ENCODE data around the gene HSFX3. TPM values are rescaled to one million over a fixed set of nuclear protein-coding genes. Genes with fewer than 3 reads are reported as not detected.

The HSFX3 gene
- total and polyA plus RNA-seq, 2 of the 8 experiments (the other 6 are each of a cell fraction or from before 2014, with no cell fraction given): not detected

- no peaks in the 10 kb centered on the region for H3K9me3 ChIP-seq (ENCODE audit: insufficient read depth in 2 of 2, low read depth in 1 of 2, low read length in 1 of 2)
- H3K56ac ChIP-seq (replicated peaks; ENCODE audit: insufficient read length, low read depth, low read length): no peak overlapping the region
- no peak overlapping the region for H2AFZ ChIP-seq (ENCODE audit: low read length)
- no peaks in the 10 kb centered on the region for H3K36me3 ChIP-seq (ENCODE audit: control insufficient read depth in 2 of 4, insufficient read depth in 4 of 4, low read length in 3 of 4)
- peaks cover 0 to 3% (median 1%) of the 10 kb centered on the region in 4 experiments; a peak in 3 of 7 replicates for H3K4me1 ChIP-seq (replicated peaks in 1 of 4; ENCODE audit: control insufficient read depth in 3 of 4, insufficient read depth in 4 of 4, low read length in 3 of 4)
- no peak overlapping the region for H3K9ac ChIP-seq (replicated peaks in 1 of 4; ENCODE audit: extremely low read depth in 1 of 4, low read depth in 3 of 4, low read length in 3 of 4)
- no peak overlapping the region for H2BK20ac ChIP-seq (ENCODE audit: low read length)
- no peak overlapping the region for H3K14ac ChIP-seq (ENCODE audit: insufficient read length)
- no peak overlapping the region for H3K27ac ChIP-seq (ENCODE audit: low read depth, low read length)
- H2BK5ac ChIP-seq (ENCODE audit: low read depth, low read length): no peak overlapping the region
- H3K23me2 ChIP-seq (ENCODE audit: low read depth, low read length): no peaks in the 10 kb centered on the region
- H3K4me3 ChIP-seq (ENCODE audit: extremely low read depth in 1 of 4, insufficient read depth in 2 of 4, low read depth in 3 of 4, low read length in 4 of 4): no peak overlapping the region
- no peak overlapping the region for H4K8ac ChIP-seq (ENCODE audit: extremely low read depth, insufficient read depth, low read length)
- FAIRE-seq (no peak), DNase-seq (ENCODE audit: low read depth in 1 of 2, low spot score in 2 of 2) (no peak)
- H3K79me2 ChIP-seq (ENCODE audit: control insufficient read depth in 1 of 2, insufficient read depth in 2 of 2, low read length in 2 of 2): no peaks in the 10 kb centered on the region
- H4K91ac ChIP-seq (replicated peaks; ENCODE audit: insufficient read length, low read length): no peak overlapping the region
- WGBS, 2 experiments (ENCODE audit: extremely low coverage in 1 of 2, insufficient coverage in 1 of 2, insufficient read length in 1 of 2, insufficient replicate concordance in 2 of 2, low coverage in 1 of 2, low lambda C conversion rate in 2 of 2, missing lambda C conversion rate in 1 of 2): 92% methylated on average over 2 of the region's 2 CpGs; no CpG with 5 or more reads in 1 of the 2 experiments
- no peak overlapping the region for H3K23ac ChIP-seq (ENCODE audit: insufficient read length)
- CTCF ChIA-PET (ENCODE audit: partially characterized antibody): interaction anchor here (1.4 kb wide), 1 partner anchor 12 kb away, joined by 3 read pairs; the partner anchor contains the start of gene IDS
- H4K5ac ChIP-seq (ENCODE audit: insufficient read length, low read depth, low read length): no peak overlapping the region
- POLR2A ChIA-PET (ENCODE audit: partially characterized antibody): no interaction called here
- H3K27me3 ChIP-seq (replicated peaks in 1 of 4; ENCODE audit: control insufficient read depth in 3 of 4, extremely low read depth in 1 of 4, insufficient read depth in 3 of 4, low read length in 3 of 4): no peaks in the 10 kb centered on the region
- no peak overlapping the region for H2BK12ac ChIP-seq (ENCODE audit: low read depth, low read length)
- no peaks in the 10 kb centered on the region for H4K20me1 ChIP-seq (replicated peaks in 1 of 2; ENCODE audit: control insufficient read depth in 1 of 2, insufficient read depth in 2 of 2, low read length in 2 of 2)
- H3K79me1 ChIP-seq (ENCODE audit: low read depth, low read length): no peaks in the 10 kb centered on the region
- no peak overlapping the region for H3K18ac ChIP-seq (ENCODE audit: extremely low read depth, low read length)
- no peak overlapping the region for H3K4ac ChIP-seq (replicated peaks; ENCODE audit: insufficient read length, low read depth, low read length)
- H2AK5ac ChIP-seq (ENCODE audit: low read depth, low read length): no peak overlapping the region
- H3K4me2 ChIP-seq (ENCODE audit: insufficient read depth in 1 of 2, low read depth in 2 of 2, low read length in 2 of 2): no peak overlapping the region
- H2BK15ac ChIP-seq (ENCODE audit: low read length): no peak overlapping the region
- no peak overlapping the region for H2BK120ac ChIP-seq (replicated peaks; ENCODE audit: low read depth, low read length)
- TF ChIP-seq MAFK (IDR thresholded peaks at IDR 0.05; ENCODE audit: low read depth, low read length): no peak
- no peak for TF ChIP-seq TEAD4 (IDR thresholded peaks at IDR 0.05; ENCODE audit: low read depth, low read length)
- no peak for TF ChIP-seq RXRA (IDR thresholded peaks at IDR 0.05; ENCODE audit: insufficient read depth, low read depth, low read length)
- TF ChIP-seq CREB1 (IDR thresholded peaks at IDR 0.05): no peak
- no peak for TF ChIP-seq SIX5 (IDR thresholded peaks at IDR 0.05; ENCODE audit: low read depth, low read length)
- no peak for TF ChIP-seq RNF2 (IDR thresholded peaks at IDR 0.05; ENCODE audit: borderline replicate concordance, low read depth, low read length, missing control alignments, poor library complexity, severe bottlenecking)
- TF ChIP-seq CBX8 (IDR thresholded peaks at IDR 0.05; ENCODE audit: borderline replicate concordance, low read depth, low read length): no peak
- TF ChIP-seq POLR2A (IDR thresholded peaks at IDR 0.05; ENCODE audit: control extremely low read depth in 1 of 2, low read depth in 2 of 2, low read length in 2 of 2): no peak
- TF ChIP-seq KDM1A (IDR thresholded peaks at IDR 0.05; ENCODE audit: borderline replicate concordance, low read length): no peak
- no peak for TF ChIP-seq SP2 (IDR thresholded peaks at IDR 0.05; ENCODE audit: low read length)
- no peak for TF ChIP-seq RAD21 (IDR thresholded peaks at IDR 0.05 in 1 of 2, conservative IDR thresholded peaks at IDR 0.05 in 1 of 2; ENCODE audit: low read depth in 2 of 2, low read length in 2 of 2)
- TF ChIP-seq NANOG (IDR thresholded peaks at IDR 0.05; ENCODE audit: insufficient read depth, low read depth, low read length, poor library complexity, severe bottlenecking): no peak
These were observed 33.1 kb downstream of the HSFX3 start for GRCh38 chrX:149516604-149517003.
